Measurements from ENCODE around the gene UBE4B.

UBE4B gene

GRCh38 chr1:10108948-10109708, 76.4 kb downstream of the UBE4B start:
- DNase-seq (ENCODE audit: low read depth in 2 of 2, low spot score in 1 of 2), result no peak

GRCh38 chr1:10113501-10113900, 80.7 kb downstream of the UBE4B start:
- DNase-seq (ENCODE audit: low read depth in 2 of 2, low spot score in 1 of 2), result no peak

GRCh38 chr1:10114746-10115145, 82.0 kb downstream of the UBE4B start:
- no peak for DNase-seq (ENCODE audit: low read depth in 2 of 2, low spot score in 1 of 2)

GRCh38 chr1:10117132-10117531, 84.4 kb downstream of the UBE4B start:
- DNase-seq (ENCODE audit: low read depth in 2 of 2, low spot score in 1 of 2), result no peak

- no peak for DNase-seq (ENCODE audit: low read depth in 2 of 2, low spot score in 1 of 2)
These were observed 85.1 kb downstream of the UBE4B start for GRCh38 chr1:10117865-10118264.

GRCh38 chr1:10121688-10122087, 88.9 kb downstream of the UBE4B start:
- no peak for DNase-seq (ENCODE audit: low read depth in 2 of 2, low spot score in 1 of 2)

- no peak for DNase-seq (ENCODE audit: low read depth in 2 of 2, low spot score in 1 of 2)
These were observed 90.2 kb downstream of the UBE4B start for GRCh38 chr1:10122926-10123325.

- DNase-seq (ENCODE audit: low read depth in 2 of 2, low spot score in 1 of 2), result no peak
These were observed 95.5 kb downstream of the UBE4B start for GRCh38 chr1:10128101-10128765.

GRCh38 chr1:10132316-10132715, 99.6 kb downstream of the UBE4B start:
- no peak for DNase-seq (ENCODE audit: low read depth in 2 of 2, low spot score in 1 of 2)

GRCh38 chr1:10132852-10133251, 100.1 kb downstream of the UBE4B start:
- no peak for DNase-seq (ENCODE audit: low read depth in 2 of 2, low spot score in 1 of 2)

- DNase-seq (ENCODE audit: low read depth in 2 of 2, low spot score in 1 of 2), result no peak
These were observed 108.2 kb downstream of the UBE4B start for GRCh38 chr1:10140981-10141380.

- no peak for DNase-seq (ENCODE audit: low read depth in 2 of 2, low spot score in 1 of 2)
These were observed 111.3 kb downstream of the UBE4B start for GRCh38 chr1:10143961-10144485.

GRCh38 chr1:10146391-10146790, 113.6 kb downstream of the UBE4B start:
- DNase-seq (ENCODE audit: low read depth in 2 of 2, low spot score in 1 of 2), result no peak

- DNase-seq (ENCODE audit: low read depth in 2 of 2, low spot score in 1 of 2), result no peak
These were observed 116.5 kb downstream of the UBE4B start for GRCh38 chr1:10149231-10149630.

- DNase-seq (ENCODE audit: low read depth in 2 of 2, low spot score in 1 of 2), result no peak
These were observed 120.0 kb downstream of the UBE4B start for GRCh38 chr1:10152709-10153284.

GRCh38 chr1:10155087-10155712, 122.4 kb downstream of the UBE4B start:
- DNase-seq (ENCODE audit: low read depth in 2 of 2, low spot score in 1 of 2), result no peak

- no peak for DNase-seq (ENCODE audit: low read depth in 2 of 2, low spot score in 1 of 2)
These were observed 127.4 kb downstream of the UBE4B start for GRCh38 chr1:10160173-10160572.

GRCh38 chr1:10160907-10161490, 128.2 kb downstream of the UBE4B start:
- DNase-seq (ENCODE audit: low read depth in 2 of 2, low spot score in 1 of 2), result no peak

- no peak for DNase-seq (ENCODE audit: low read depth in 2 of 2, low spot score in 1 of 2)
These were observed 129.0 kb downstream of the UBE4B start for GRCh38 chr1:10161541-10162290.

GRCh38 chr1:10168912-10169514, 136.3 kb downstream of the UBE4B start:
- DNase-seq (ENCODE audit: low read depth in 2 of 2, low spot score in 1 of 2), result no peak
